SU-DHL-6 (cell line): Measurements from ENCODE around the gene NKX1-2.

Experiments used
- H2AFZ ChIP-seq: fragments of 200-600 bp; sonication (generic); 2 replicates; pipeline ENCODE4 v1.6.1; 2014; ENCODE audit warnings: low read depth, mild to moderate bottlenecking, moderate library complexity, mixed read lengths, antibody characterized with exemption, low read length; ENCODE audit not compliant: severe bottlenecking
- H3F3A ChIP-seq: fragments of 200-600 bp; shearing (Covaris generic); 2 replicates; pipeline ENCODE4 v1.6.0; 2016; ENCODE audit warnings: antibody characterized with exemption, mild to moderate bottlenecking; ENCODE audit not compliant: insufficient read depth
- H3K27ac ChIP-seq: fragments of 200-600 bp; sonication (generic); 2 replicates; pipeline ENCODE4 v1.5.1; 2016; ENCODE audit warnings: low read depth, mild to moderate bottlenecking, low read length, moderate library complexity, mixed read lengths
- H3K27me3 ChIP-seq: fragments of 200-600 bp; sonication (generic), shearing (Covaris generic); 2 replicates; pipeline ENCODE4 v1.6.0; 2014; ENCODE audit warnings: mild to moderate bottlenecking, low read length
- H3K36me3 ChIP-seq: fragments of 200-600 bp; sonication (generic); 2 replicates; pipeline ENCODE4 v1.6.1; 2014; ENCODE audit warnings: mild to moderate bottlenecking, low read length, mixed read lengths
- H3K4me2 ChIP-seq: fragments of 300-600, 200-600 bp; shearing (Covaris generic), sonication (generic); 2 replicates; pipeline ENCODE4 v1.6.0; 2014; ENCODE audit warnings: low read length, low read depth, mild to moderate bottlenecking; ENCODE audit not compliant: poor library complexity, severe bottlenecking
- H3K4me3 ChIP-seq: fragments of 200-600 bp; sonication (generic); 2 replicates; pipeline ENCODE4 v1.5.1; 2014; ENCODE audit warnings: antibody characterized with exemption, low read length, mild to moderate bottlenecking, mixed read lengths; ENCODE audit not compliant: insufficient read depth, poor library complexity, severe bottlenecking
- H3K79me2 ChIP-seq: fragments of 200-600 bp; sonication (generic); 2 replicates; pipeline ENCODE4 v1.6.1; 2014; ENCODE audit warnings: mild to moderate bottlenecking, low read length, moderate library complexity; ENCODE audit not compliant: insufficient read depth
- H3K9ac ChIP-seq: fragments of 200-600 bp; sonication (generic); 2 replicates; pipeline ENCODE4 v1.7.0; 2014; ENCODE audit warnings: mild to moderate bottlenecking, low read length
- H3K9me2 ChIP-seq: fragments of 200-600 bp; sonication (generic); replicated peaks from 2 replicates; pipeline ENCODE4 v1.6.1; 2014; ENCODE audit warnings: low read length; ENCODE audit not compliant: insufficient read depth
- H3K9me3 ChIP-seq: fragments of 200-600 bp; sonication (generic); 2 replicates; pipeline ENCODE4 v1.6.1; 2014; ENCODE audit warnings: low read length, mixed read lengths; ENCODE audit not compliant: insufficient read depth
- H4K20me1 ChIP-seq: fragments of 200-600 bp; sonication (generic); 2 replicates; pipeline ENCODE4 v1.6.1; 2014; ENCODE audit warnings: low read depth, mild to moderate bottlenecking, antibody characterized with exemption, low read length, moderate library complexity, mixed read lengths
- CTCF ChIP-seq: fragments of 200-600 bp; sonication (generic); IDR thresholded peaks from one replicate; pipeline ENCODE4 v1.5.1; 2017; ENCODE audit warnings: antibody characterized with exemption, mild to moderate bottlenecking, low read length, moderate library complexity; ENCODE audit not compliant: insufficient read depth, poor library complexity, severe bottlenecking
- EZH2phosphoT487 ChIP-seq: fragments of 200-600 bp; sonication (generic), shearing (Covaris generic); conservative IDR thresholded peaks from 2 replicates; pipeline ENCODE4 v1.6.1; 2018; ENCODE audit warnings: mild to moderate bottlenecking, antibody characterized with exemption, low read length, moderate library complexity, mixed read lengths

The NKX1-2 gene

GRCh38 chr10:124401633-124402032 is 48.2 kb downstream of the NKX1-2 start:
- no peaks in the 10 kb centered on the region for H4K20me1 ChIP-seq
- H3K27me3 ChIP-seq: no peaks in the 10 kb centered on the region
- no peak overlapping the region for H3K4me2 ChIP-seq
- no peaks in the 10 kb centered on the region for H3K9me3 ChIP-seq
- H3K9ac ChIP-seq: no peak overlapping the region
- no peaks in the 10 kb centered on the region for H3K79me2 ChIP-seq
- no peak overlapping the region for H2AFZ ChIP-seq
- H3K27ac ChIP-seq: no peak overlapping the region
- TF ChIP-seq EZH2phosphoT487: no peak
- TF ChIP-seq CTCF: no peak
- H3K4me3 ChIP-seq: no peak overlapping the region
- no peaks in the 10 kb centered on the region for H3K9me2 ChIP-seq
- H3F3A ChIP-seq: no peaks in the 10 kb centered on the region
- peaks cover 9% of the 10 kb centered on the region; the same call in 1 of the 2 replicates for H3K36me3 ChIP-seq
